Measurements from ENCODE around the gene NCAPH2.

NCAPH2 gene

DNA sequence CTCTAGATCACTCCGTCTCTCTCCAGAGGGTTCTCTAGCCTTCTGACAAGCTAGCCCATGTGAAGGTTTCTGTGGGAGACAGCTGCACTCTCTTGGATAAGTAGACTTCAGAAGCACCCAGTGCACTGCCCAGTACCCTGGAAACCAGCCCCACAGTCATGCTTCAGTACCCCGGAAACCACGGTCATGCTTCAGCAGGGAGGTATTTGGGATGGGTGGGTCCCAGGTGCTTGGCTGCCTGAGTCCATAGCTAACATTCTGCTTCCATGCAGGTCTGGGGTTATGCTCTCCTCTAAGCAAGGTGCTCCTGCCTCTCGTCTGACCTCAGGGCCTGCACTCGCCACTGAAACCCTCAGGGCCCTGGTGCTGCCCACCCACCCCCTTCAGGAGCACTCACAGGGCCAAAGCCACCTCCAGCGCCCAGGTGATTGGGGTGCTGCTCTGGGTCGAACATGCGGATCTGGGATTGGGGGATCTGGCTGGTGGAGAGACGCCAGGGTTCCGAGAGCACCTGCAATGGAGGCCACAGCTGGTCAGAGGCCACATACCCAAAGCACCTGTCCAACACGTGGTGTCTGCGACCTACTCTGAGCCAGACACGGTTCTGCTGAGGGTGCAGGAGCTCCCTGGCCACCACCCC is 62.0 kb downstream of the NCAPH2 start:
- in situ Hi-C loops (cut with MboI; ENCODE audit: low sequenced_read_pairs) = no loop called here

DNA sequence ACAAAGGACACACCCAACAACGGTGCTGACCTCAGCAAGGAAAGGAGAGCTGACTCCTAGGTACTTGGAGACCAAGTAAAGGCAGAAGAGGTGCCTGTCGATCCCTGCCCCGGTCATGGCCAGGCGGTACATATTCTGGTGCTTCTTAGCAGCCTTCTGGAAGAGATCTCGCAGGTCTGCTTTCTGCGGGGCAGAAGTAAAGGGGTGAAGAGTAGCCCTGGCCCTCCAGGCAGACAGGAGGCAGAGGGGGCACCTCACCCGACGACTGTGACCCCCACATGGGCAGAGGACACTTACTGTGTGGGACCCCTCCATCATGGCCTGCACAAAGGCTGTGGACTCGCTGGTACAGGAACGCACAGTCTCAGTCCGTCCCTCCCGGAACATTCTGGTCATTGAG is 62.8 kb downstream of the NCAPH2 start:
- in situ Hi-C loops (cut with MboI; ENCODE audit: low sequenced_read_pairs) = no loop called here

DNA sequence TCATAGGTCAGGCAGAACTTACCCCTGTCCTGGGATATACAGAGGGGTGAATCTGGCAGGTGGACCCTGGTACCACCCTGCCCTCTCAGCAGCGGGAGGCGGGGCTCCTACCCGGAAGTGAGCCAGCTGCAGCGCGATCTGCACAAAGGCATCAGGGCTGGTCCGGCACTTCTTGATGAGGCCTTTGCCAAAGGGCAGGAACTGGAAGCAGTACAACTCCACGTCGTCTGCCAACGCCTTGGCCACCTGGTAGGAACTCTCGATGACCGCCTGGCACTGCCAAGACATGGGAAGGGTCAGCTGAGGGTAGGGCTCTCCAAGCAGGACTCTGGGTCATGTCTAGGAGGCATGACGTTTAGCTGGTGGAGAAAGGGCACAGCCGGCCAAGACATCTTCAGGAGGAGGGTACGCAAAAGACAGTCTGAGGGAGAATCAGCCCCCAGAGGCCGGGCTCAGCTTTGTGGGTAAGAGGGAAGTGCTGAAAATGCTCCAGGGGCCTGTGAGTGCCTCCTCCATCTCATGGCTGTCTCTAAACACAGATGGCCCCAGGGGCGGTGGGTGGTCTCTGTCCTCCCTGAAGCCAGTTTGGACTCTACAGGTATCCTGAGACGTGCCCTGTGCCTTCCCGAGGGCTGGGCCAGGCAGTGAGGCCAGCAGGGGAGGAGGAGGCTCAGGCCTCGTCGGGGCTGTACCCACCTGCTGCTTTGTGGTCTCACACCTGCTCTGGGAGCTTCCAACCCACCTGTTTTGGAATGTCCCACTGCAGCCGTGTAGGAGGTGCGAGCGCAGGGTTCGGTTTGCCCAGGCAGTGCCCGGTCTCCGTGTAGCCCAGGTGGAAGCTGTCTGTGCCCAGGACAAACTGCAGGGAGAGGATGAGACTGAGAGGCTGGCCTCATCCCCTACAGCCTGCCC is 63.5 kb downstream of the NCAPH2 start:
- in situ Hi-C loops (cut with MboI; ENCODE audit: low sequenced_read_pairs) = no loop called here

DNA sequence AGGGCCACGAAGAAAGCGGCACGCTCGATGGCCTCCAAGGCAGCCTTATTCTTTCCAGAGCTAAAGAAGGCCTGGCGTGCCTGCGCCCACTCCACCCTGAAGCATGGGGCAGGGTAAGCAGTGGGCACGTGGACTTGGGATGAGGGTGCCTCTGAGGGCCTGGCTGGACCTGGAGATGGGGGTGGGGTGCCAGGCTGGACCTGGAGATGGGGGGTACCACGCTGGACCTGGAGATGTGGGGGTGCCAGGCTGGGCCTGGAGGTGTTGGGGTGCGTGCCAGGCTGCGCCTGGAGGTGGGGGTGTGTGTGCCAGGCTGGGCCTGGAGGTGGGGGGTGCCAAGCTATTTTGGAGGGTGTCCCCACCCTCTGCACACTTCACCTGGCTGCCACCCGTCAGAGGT is 64.9 kb downstream of the NCAPH2 start:
- in situ Hi-C loops (cut with MboI; ENCODE audit: low sequenced_read_pairs) = no loop called here

DNA sequence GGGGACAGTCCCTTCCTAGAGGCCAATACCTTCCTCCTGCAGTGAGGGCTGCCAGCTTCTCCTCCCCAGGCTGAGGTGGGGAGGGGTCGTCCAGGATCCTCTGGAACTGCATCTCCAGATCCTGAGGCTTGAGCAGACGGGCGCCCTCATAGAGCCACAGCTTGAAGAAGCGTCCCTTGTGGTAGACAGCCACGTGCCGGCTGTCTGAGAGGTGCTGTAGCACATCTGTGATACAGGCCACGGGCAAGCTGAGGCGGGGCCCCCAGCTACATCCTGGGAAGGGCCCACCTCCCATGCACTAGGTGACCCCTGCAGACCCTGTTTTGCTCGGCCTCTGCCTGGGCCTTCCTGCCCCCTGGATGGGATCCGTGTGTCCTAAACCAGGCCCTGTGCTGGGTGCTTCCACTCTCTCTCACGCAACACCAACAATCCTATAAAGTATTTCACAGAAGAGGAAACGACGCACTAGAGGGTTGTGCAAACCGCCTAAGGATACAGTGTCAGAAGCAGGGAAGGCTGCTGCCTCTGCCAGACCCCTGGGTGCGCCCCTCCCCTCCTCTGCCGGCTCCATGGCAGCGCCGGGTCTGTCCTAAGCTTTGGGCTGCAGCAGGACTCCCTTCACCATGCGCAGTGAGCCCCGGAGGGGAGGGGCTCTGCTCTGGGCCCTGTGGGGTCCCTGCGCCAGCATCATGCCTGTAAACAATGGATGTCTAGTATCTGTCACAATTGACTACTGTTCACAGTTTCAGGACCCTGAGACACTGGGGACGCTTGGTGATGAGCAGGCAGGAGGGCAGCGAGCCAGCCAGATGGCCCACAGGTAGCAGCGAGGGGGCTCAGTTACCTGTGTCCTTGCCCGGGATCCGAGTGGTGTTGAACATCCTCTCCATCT is 65.7 kb downstream of the NCAPH2 start:
- in situ Hi-C loops (cut with MboI; ENCODE audit: low sequenced_read_pairs) = no loop called here

DNA sequence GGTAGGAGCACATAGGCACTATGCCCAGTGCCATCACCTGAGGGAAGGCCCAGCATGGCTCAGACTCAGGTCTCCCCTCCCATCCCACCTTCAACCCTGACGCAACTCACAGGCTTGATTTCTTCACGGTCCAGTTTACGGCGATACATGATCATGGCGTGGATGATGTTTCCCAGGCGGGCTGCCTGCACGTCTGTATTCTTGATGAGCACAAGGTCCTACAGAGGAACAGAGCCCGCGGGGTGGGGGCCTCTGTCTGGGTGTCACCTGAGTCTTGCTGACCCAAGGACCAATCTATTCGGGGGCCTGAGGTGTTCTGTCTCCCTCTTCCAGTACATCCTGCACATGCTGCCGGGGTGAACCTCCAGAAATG is 66.3 kb downstream of the NCAPH2 start:
- in situ Hi-C loops (cut with MboI; ENCODE audit: low sequenced_read_pairs) = no loop called here

Measured in hTERT RPE-1 (cell line).